ENCODE data around the gene LARP6.
"Not testable (repeated sequence)": the region's sequence is repeated elsewhere in the genome, so short reads cannot be mapped to it uniquely, and the experiment has no call there.

- not testable (repeated sequence) for TF ChIP-seq CTCF, POLR2A (IDR thresholded peaks at IDR 0.05)
Observed at GRCh38 chr15:70815011-70815410, 38.9 kb downstream of the LARP6 start.

Data from adrenal gland (tissue), 5 donors.